T-cell (primary cell): Measurements from ENCODE around the gene EFCC1. TPM values are rescaled to one million over a fixed set of nuclear protein-coding genes. Genes with fewer than 3 reads are reported as not detected.

Experiments
- ATAC-seq, 4 experiments: fragments of 200-7000 bp in 3 of 4; fragments of 150-1000 bp in 1 of 4; cut with Tn5 transposase; replicated peaks in 1 of 4; 1 replicate in 3 of 4; 2 replicates in 1 of 4; pipeline ENCODE4 v1.10.0; 2021; ENCODE audit warnings: moderate library complexity in 3 of 4, mild to moderate bottlenecking in 2 of 4, moderate number of reproducible peaks in 1 of 4
- CTCF ChIA-PET, 2 donors: fragments of 300-600 bp; sonication (Branson Sonifier 250); formaldehyde crosslinking; loops; one replicate each; lab custom pipeline; 2022; ENCODE audit warnings: antibody characterized with exemption in 2 of 2; lab: Charles Lee
- POLR2A ChIA-PET, 2 donors: fragments of 300-600 bp; sonication (Branson Sonifier 250); formaldehyde crosslinking; loops; one replicate each; lab custom pipeline; 2022; ENCODE audit warnings: antibody characterized with exemption in 2 of 2; lab: Charles Lee
- DNase-seq, 35 experiments: peaks; one replicate each; pipeline versions ENCODE4 v3.0.0 to v3.0.0-alpha.2; 2013 to 2023
- H3K27ac ChIP-seq: one replicate; pipeline ENCODE4 v1.5.1; 2013; ENCODE audit warnings: low read length
- H3K27me3 ChIP-seq, 2 experiments: replicated peaks in 1 of 2; 1 replicate in 1 of 2; 2 replicates in 1 of 2; pipeline versions ENCODE4 v1.6.1 to v1.7.0; 2013; ENCODE audit warnings: low read length in 1 of 2, mixed read lengths in 1 of 2; ENCODE audit not compliant: control insufficient read depth in 2 of 2, insufficient read depth in 2 of 2; ENCODE audit errors: extremely low read depth in 1 of 2
- H3K36me3 ChIP-seq, 2 donors: 1 replicate in 1 of 2; 2 replicates in 1 of 2; pipeline versions ENCODE4 v1.6.1 to v1.7.0; 2013; ENCODE audit warnings: low read length in 1 of 2; ENCODE audit not compliant: control insufficient read depth in 2 of 2, insufficient read depth in 1 of 2; ENCODE audit errors: extremely low read depth in 1 of 2
- H3K4me1 ChIP-seq, 2 experiments: 1 replicate in 1 of 2; 2 replicates in 1 of 2; pipeline versions ENCODE4 v1.6.1 to v1.7.0; 2013; ENCODE audit warnings: low read length in 2 of 2, mixed read lengths in 1 of 2; ENCODE audit not compliant: insufficient read depth in 2 of 2, control insufficient read depth in 1 of 2; ENCODE audit errors: extremely low read depth in 1 of 2
- H3K4me3 ChIP-seq, 2 donors: 1 replicate in 1 of 2; 2 replicates in 1 of 2; pipeline versions ENCODE4 v1.5.1 to v1.7.0; 2013; ENCODE audit warnings: mild to moderate bottlenecking in 2 of 2, low read length in 1 of 2, moderate library complexity in 1 of 2; ENCODE audit not compliant: control insufficient read depth in 1 of 2; ENCODE audit errors: extremely low read depth in 1 of 2
- H3K9me3 ChIP-seq: 2 replicates; pipeline ENCODE4 v1.7.0; 2013
- H3K27ac Mint-ChIP-seq, 2 donors: one replicate each; pipeline ENCODE4 v1.8.0; 2020 to 2021; ENCODE audit warnings: mild to moderate bottlenecking in 2 of 2, mixed read lengths in 2 of 2
- H3K27me3 Mint-ChIP-seq, 2 donors: one replicate each; pipeline ENCODE4 v1.8.0; 2021 to 2022; ENCODE audit warnings: mixed read lengths in 2 of 2
- H3K36me3 Mint-ChIP-seq: one replicate; pipeline ENCODE4 v1.8.0; 2021; ENCODE audit warnings: mixed read lengths
- H3K4me1 Mint-ChIP-seq, 3 donors: one replicate each; pipeline ENCODE4 v1.8.0; 2020 to 2022; ENCODE audit warnings: mixed read lengths in 3 of 3, mild to moderate bottlenecking in 1 of 3
- H3K4me3 Mint-ChIP-seq, 3 donors: one replicate each; pipeline ENCODE4 v1.8.0; 2020 to 2022; ENCODE audit warnings: mild to moderate bottlenecking in 3 of 3, mixed read lengths in 3 of 3, moderate library complexity in 3 of 3
- H3K9me3 Mint-ChIP-seq, 3 donors: one replicate each; pipeline ENCODE4 v1.8.0; 2020 to 2022; ENCODE audit warnings: mixed read lengths in 3 of 3
- WGBS: methylation state at CpG from one replicate; pipeline ENCODE4 v1.1.5; 2013; ENCODE audit warnings: missing lambda C conversion rate; ENCODE audit not compliant: insufficient coverage; 5-methylcytosine and 5-hydroxymethylcytosine counted together
- total RNA-seq, 35 experiments: library from RNA in 6 of 35; stranded (reverse) in 6 of 35; fragments of 120-200 nt in 1 of 35; gene quantifications; one replicate each; pipeline versions ENCODE4 v1.2.1 to v1.2.4 and lab custom pipeline; 2013 to 2026

EFCC1 gene
- total RNA-seq, 5 donors from 2014 or later (not counting 1 experiment from before 2014, with no cell fraction given), result 0.20 to 0.43 (median 0.30) TPM

DNA sequence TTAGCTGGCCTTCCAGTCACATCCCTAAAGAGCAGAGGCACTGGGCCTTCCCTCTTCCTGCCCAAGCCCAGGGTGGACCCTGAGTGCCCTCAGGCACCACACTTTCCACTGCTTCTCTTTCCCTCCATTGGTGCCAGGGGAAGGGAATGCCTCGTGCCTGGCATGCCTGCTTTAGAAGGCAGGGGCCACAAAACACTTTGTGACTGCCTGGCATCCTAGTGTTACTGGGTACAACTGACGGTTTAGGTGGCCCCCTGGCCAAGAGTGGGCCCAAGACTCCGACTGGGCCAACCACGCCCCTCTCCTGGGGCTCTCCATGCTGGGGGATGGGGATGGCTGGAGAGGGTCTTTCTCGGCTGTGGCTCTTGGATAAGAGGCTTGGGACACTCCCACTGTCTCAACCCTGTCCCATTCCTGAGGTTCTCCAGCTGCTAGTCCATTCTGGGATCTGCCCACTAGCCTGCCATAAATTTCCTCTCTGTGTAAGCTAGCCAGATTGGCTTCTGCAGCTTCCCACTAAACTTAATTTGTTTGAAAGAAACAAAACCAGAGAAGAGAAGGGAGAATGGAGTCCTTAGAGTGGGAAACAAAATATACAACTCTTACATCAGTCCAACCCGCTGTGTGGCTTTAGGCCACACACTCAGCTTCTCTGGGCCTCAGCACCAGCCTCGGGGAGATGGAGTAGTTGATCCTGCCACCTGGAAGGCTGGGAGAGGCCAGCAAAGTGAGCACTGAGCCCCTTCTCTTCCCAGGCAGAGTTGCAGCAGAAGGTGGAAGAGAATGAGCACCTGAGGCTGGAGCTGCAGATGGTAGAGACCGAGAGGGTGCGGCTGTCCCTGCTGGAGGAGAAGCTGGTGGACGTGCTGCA, 35.4 kb downstream of the EFCC1 start:
- Mint-ChIP-seq H3K9me3 (no peaks in the 10 kb centered on the region), H3K27ac (peak overlapping the region in 1 of 2 donors; percentile 61), H3K36me3 (no peaks in the 10 kb centered on the region), H3K4me3 (no peak overlapping the region), H3K27me3 (peaks cover 6 to 15% of the 10 kb centered on the region in 2 donors), H3K4me1 (peaks cover 19 to 31% (median 21%) of the 10 kb centered on the region in 3 donors)
- peaks cover 9 to 25% of the 10 kb centered on the region in 2 experiments for H3K4me1 ChIP-seq
- H3K9me3 ChIP-seq, result no peaks in the 10 kb centered on the region
- 76% methylated on average over 7 of the region's 10 CpGs for WGBS
- no peaks in the 10 kb centered on the region for H3K36me3 ChIP-seq
- CTCF ChIA-PET, result interaction anchor here in 1 of 2 donors (0.6 to 1.1 kb wide), 3 partner anchors 14 to 17 kb away, joined by 3 to 13 read pairs (median 3); no protein-coding TSS in a partner anchor
- POLR2A ChIA-PET, result no interaction called here
- H3K4me3 ChIP-seq, result no peak overlapping the region
- ATAC-seq (peak in 1 of 4 experiments; percentile 21), DNase-seq (no peak)
- H3K27ac ChIP-seq, result no peak overlapping the region
- peaks cover 0 to 27% of the 10 kb centered on the region in 2 experiments for H3K27me3 ChIP-seq

DNA sequence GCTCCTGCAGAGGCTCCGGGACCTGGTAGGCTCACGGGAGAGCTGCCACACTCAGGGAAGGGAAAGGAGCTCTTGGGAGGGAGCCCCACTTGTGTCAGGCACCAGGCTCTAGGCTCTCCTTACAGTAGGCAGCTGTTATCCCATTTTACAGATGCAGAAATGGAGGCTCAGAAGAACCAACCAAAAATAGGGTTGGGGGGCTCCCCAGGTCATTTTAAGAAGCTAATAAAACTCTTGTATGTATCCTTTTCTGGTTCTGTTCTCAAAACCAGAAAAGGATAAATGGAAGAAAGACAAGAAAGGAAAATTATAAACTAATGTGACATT, 36.0 kb downstream of the EFCC1 start:
- Histone ChIP-seq H3K4me1 (peaks cover 9 to 25% of the 10 kb centered on the region in 2 experiments), H3K9me3 (no peaks in the 10 kb centered on the region), H3K27me3 (peaks cover 0 to 27% of the 10 kb centered on the region in 2 experiments), H3K36me3 (no peaks in the 10 kb centered on the region), H3K4me3 (no peak overlapping the region), H3K27ac (no peak overlapping the region)
- ATAC-seq, result no peak
- Mint-ChIP-seq H3K4me3 (no peak overlapping the region), H3K9me3 (no peaks in the 10 kb centered on the region), H3K36me3 (no peaks in the 10 kb centered on the region), H3K27me3 (peaks cover 11 to 15% of the 10 kb centered on the region in 2 donors), H3K27ac (no peak overlapping the region), H3K4me1 (peaks cover 19 to 31% (median 21%) of the 10 kb centered on the region in 3 donors)
- 65% methylated on average over 2 of the region's 2 CpGs for WGBS
- DNase-seq, result no peak
- POLR2A ChIA-PET, result no interaction called here
- CTCF ChIA-PET, result interaction anchor here in 1 of 2 donors (0.6 to 1.1 kb wide), 5 partner anchors 13 to 416 kb away, joined by 3 to 13 read pairs (median 4); no protein-coding TSS in a partner anchor

DNA sequence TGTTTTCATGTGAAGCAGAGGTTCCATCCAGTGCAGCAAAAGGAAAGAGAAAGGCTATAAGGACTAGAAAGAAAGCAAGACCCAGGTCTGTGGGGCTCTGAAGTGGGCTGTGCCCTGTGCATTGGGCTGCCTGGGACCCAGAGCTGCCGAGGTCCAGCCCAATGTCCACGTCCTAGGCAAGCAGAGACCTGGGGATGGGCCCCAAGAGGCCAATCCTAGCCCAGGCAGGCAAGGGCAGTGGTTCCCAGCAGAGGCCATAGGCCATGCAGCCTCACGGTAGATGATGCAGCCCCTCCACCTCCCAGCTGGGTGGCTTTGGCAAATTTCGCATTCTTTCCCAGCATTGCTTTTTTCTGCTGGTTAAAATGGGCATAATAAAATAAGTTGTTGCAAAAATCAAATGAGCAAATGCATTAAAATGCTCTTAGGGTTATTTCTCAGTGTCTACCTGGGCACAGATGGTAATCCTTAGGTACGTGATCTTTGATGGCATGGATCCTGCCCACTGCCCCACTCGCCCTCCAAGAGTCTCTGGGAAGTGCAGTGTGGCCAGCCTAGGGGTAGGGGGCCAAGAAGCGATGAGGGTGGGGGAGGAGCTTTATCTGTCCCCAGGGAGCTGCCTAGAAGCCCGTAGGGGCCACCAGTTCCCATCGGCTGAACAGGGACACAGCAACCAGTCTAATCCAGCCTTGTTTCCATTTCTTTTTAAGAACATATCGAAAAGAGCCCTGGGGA, 37.2 kb downstream of the EFCC1 start:
- 79% methylated on average over 3 of the region's 10 CpGs for WGBS
- Histone ChIP-seq H3K27ac (no peak overlapping the region), H3K9me3 (no peaks in the 10 kb centered on the region), H3K27me3 (peaks cover 0 to 28% of the 10 kb centered on the region in 2 experiments), H3K36me3 (no peaks in the 10 kb centered on the region), H3K4me1 (peaks cover 9 to 25% of the 10 kb centered on the region in 2 experiments), H3K4me3 (no peak overlapping the region)
- Mint-ChIP-seq H3K36me3 (no peaks in the 10 kb centered on the region), H3K9me3 (no peaks in the 10 kb centered on the region), H3K4me3 (no peak overlapping the region), H3K27ac (no peak overlapping the region), H3K4me1 (peaks cover 19 to 31% (median 28%) of the 10 kb centered on the region in 3 donors), H3K27me3 (peaks cover 16 to 19% of the 10 kb centered on the region in 2 donors)
- ATAC-seq (no peak), DNase-seq (no peak)
- CTCF ChIA-PET, result no interaction called here
- POLR2A ChIA-PET, result interaction anchor here in 1 of 2 donors (0.5 kb wide), 1 partner anchor 12 kb away, joined by 3 read pairs; no protein-coding TSS in a partner anchor

DNA sequence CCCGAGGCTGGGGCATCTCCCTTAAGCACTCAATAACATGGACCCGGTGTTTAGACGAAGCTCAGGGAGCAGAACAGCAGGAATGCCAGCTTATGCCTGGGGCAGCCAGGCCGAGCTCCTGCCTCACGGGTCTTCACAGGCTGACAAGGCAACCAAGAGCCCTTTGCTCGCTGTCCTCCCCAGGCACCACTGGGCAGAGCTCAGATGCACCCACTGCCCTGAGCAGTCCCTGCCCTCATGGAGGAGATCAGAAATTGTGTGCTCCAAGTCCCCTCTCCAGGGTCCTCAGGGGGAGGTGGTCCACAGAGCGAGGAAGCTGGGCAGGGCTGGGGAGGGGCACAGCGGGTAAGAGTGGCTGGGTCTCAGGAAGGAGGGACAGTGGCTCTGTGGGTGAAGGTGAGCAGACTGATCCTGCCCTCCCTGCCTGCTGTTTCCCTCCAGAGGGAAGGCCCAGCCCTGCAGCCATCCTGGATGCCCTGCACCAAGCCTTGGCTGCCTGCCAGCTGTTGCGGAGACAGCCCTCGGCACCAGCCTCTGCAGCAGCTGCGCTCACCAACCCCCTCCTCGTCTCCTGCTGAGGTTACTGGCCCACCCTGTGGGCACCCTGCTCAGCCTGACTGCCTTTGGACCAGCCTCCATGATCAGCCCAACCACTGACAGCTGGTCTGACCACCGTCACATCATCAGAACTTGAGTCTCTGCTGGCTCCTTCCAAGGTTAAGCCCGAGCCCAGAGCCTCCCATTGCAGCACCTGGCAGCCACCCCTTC, 38.4 kb downstream of the EFCC1 start:
- Histone ChIP-seq H3K9me3 (no peaks in the 10 kb centered on the region), H3K4me1 (peaks cover 9 to 25% of the 10 kb centered on the region in 2 experiments), H3K36me3 (no peaks in the 10 kb centered on the region), H3K27ac (no peak overlapping the region), H3K27me3 (peaks cover 0 to 35% of the 10 kb centered on the region in 2 experiments), H3K4me3 (no peak overlapping the region)
- 60% methylated on average over 13 of the region's 14 CpGs for WGBS
- peaks cover 19 to 33% (median 31%) of the 10 kb centered on the region in 3 donors for H3K4me1 Mint-ChIP-seq
- DNase-seq (peak in 6 of 35 experiments; percentile 15 to 37 (median 26)), ATAC-seq (no peak)
- ChIA-PET CTCF (interaction anchor here (0.6 to 1.6 kb wide), 4 partner anchors 14 to 337 kb away, joined by 3 to 4 read pairs (median 4); no protein-coding TSS in a partner anchor), POLR2A (interaction anchor here in 1 of 2 donors (0.6 kb wide), 1 partner anchor 29 kb away, joined by 4 read pairs; no protein-coding TSS in a partner anchor)
- H3K36me3 Mint-ChIP-seq, result no peaks in the 10 kb centered on the region
- H3K4me3 Mint-ChIP-seq, result no peak overlapping the region
- no peak overlapping the region for H3K27ac Mint-ChIP-seq
- peaks cover 16 to 25% of the 10 kb centered on the region in 2 donors for H3K27me3 Mint-ChIP-seq
- no peaks in the 10 kb centered on the region for H3K9me3 Mint-ChIP-seq

DNA sequence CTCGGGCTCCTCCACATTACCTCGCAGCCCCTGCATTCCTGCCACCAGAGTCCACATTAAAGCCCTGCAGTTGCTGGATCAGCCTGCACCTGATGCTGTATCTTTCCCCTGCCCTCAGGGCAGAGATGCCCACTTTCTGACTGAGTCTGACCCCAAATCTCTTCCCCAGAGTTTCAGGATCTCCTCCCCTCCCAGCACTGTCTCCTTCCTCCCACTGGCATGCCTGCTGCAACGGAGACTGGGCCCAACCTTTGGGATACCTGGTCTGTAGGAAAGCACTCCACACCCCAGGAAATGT, 38.9 kb downstream of the EFCC1 start:
- Histone ChIP-seq H3K27ac (no peak overlapping the region), H3K4me1 (peaks cover 9 to 25% of the 10 kb centered on the region in 2 experiments), H3K4me3 (no peak overlapping the region), H3K9me3 (no peaks in the 10 kb centered on the region), H3K27me3 (peaks cover 0 to 35% of the 10 kb centered on the region in 2 experiments), H3K36me3 (no peaks in the 10 kb centered on the region)
- Mint-ChIP-seq H3K27me3 (peaks cover 16 to 29% of the 10 kb centered on the region in 2 donors), H3K4me3 (no peak overlapping the region), H3K27ac (no peak overlapping the region), H3K36me3 (no peaks in the 10 kb centered on the region), H3K4me1 (peaks cover 19 to 36% (median 26%) of the 10 kb centered on the region in 3 donors), H3K9me3 (no peaks in the 10 kb centered on the region)
- ChIA-PET POLR2A (interaction anchor here in 1 of 2 donors (0.6 kb wide), 1 partner anchor 29 kb away, joined by 4 read pairs; no protein-coding TSS in a partner anchor), CTCF (interaction anchor here (0.6 to 1.6 kb wide), 4 partner anchors 13 to 337 kb away, joined by 3 to 4 read pairs (median 4); no protein-coding TSS in a partner anchor)
- no peak for DNase-seq
- ATAC-seq, result no peak
- 41% methylated on average over 2 of the region's 3 CpGs for WGBS
